GM23338 (cell line): Measurements from ENCODE around the gene MED16.

Experiments
- CREB1 ChIP-seq: fragments of 250-450 bp; sonication (Bioruptor Pico); IDR thresholded peaks from 2 replicates; pipeline ENCODE4 v1.5.0; 2020; ENCODE audit warnings: low read depth, mild to moderate bottlenecking, moderate library complexity
- ETS1 ChIP-seq: IDR thresholded peaks from 2 replicates; pipeline ENCODE4 v1.6.1; 2016; ENCODE audit warnings: antibody characterized with exemption
- EZH2 ChIP-seq: fragments of 200-600 bp; sonication (generic); IDR thresholded peaks from one replicate; pipeline ENCODE4 v1.8.0; 2017; ENCODE audit warnings: antibody characterized with exemption, mild to moderate bottlenecking, low read depth; ENCODE audit not compliant: unreplicated experiment
- EZH2phosphoT487 ChIP-seq: fragments of 200-600 bp; sonication (generic); IDR thresholded peaks from one replicate; pipeline ENCODE4 v1.8.1; 2018; ENCODE audit warnings: antibody characterized with exemption; ENCODE audit not compliant: unreplicated experiment
- NANOG ChIP-seq: IDR thresholded peaks from 2 replicates; pipeline ENCODE4 v1.6.1; 2016; ENCODE audit warnings: antibody characterized with exemption, borderline replicate concordance
- POLR2AphosphoS5 ChIP-seq: IDR thresholded peaks from 2 replicates; pipeline ENCODE4 v1.6.1; 2016; ENCODE audit warnings: antibody characterized with exemption, low read depth
- STAT1 ChIP-seq: IDR thresholded peaks from one replicate; pipeline ENCODE4 v1.6.1; 2016; ENCODE audit warnings: antibody characterized with exemption; ENCODE audit not compliant: unreplicated experiment
- TF ChIP-seq, protein P1 (sequence below), 2 experiments: fragments of 200-600 bp in 1 of 2; sonication (generic) in 1 of 2; conservative IDR thresholded peaks; 2 replicates each; pipeline versions ENCODE4 v1.5.1 to v1.6.1; 2016 to 2017; ENCODE audit warnings: antibody characterized with exemption in 2 of 2, low read depth in 2 of 2, mild to moderate bottlenecking in 2 of 2, moderate library complexity in 1 of 2
- TF ChIP-seq, protein P2 (sequence below): IDR thresholded peaks from one replicate; pipeline ENCODE4 v1.6.1; 2018; ENCODE audit warnings: antibody characterized with exemption; ENCODE audit not compliant: unreplicated experiment

GRCh38 chr19:938233-938923 is 45.4 kb upstream of the MED16 start:
- no peak for TF ChIP-seq STAT1
- no peak for TF ChIP-seq ETS1
- no peak for TF ChIP-seq POLR2AphosphoS5
- TF ChIP-seq, protein P1, sequence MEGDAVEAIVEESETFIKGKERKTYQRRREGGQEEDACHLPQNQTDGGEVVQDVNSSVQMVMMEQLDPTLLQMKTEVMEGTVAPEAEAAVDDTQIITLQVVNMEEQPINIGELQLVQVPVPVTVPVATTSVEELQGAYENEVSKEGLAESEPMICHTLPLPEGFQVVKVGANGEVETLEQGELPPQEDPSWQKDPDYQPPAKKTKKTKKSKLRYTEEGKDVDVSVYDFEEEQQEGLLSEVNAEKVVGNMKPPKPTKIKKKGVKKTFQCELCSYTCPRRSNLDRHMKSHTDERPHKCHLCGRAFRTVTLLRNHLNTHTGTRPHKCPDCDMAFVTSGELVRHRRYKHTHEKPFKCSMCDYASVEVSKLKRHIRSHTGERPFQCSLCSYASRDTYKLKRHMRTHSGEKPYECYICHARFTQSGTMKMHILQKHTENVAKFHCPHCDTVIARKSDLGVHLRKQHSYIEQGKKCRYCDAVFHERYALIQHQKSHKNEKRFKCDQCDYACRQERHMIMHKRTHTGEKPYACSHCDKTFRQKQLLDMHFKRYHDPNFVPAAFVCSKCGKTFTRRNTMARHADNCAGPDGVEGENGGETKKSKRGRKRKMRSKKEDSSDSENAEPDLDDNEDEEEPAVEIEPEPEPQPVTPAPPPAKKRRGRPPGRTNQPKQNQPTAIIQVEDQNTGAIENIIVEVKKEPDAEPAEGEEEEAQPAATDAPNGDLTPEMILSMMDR (conservative IDR thresholded peaks at IDR 0.05; ENCODE audit: low read depth in 2 of 2), result no peak
- TF ChIP-seq EZH2, result no peak
- TF ChIP-seq EZH2phosphoT487, result no peak
- TF ChIP-seq, protein P2, sequence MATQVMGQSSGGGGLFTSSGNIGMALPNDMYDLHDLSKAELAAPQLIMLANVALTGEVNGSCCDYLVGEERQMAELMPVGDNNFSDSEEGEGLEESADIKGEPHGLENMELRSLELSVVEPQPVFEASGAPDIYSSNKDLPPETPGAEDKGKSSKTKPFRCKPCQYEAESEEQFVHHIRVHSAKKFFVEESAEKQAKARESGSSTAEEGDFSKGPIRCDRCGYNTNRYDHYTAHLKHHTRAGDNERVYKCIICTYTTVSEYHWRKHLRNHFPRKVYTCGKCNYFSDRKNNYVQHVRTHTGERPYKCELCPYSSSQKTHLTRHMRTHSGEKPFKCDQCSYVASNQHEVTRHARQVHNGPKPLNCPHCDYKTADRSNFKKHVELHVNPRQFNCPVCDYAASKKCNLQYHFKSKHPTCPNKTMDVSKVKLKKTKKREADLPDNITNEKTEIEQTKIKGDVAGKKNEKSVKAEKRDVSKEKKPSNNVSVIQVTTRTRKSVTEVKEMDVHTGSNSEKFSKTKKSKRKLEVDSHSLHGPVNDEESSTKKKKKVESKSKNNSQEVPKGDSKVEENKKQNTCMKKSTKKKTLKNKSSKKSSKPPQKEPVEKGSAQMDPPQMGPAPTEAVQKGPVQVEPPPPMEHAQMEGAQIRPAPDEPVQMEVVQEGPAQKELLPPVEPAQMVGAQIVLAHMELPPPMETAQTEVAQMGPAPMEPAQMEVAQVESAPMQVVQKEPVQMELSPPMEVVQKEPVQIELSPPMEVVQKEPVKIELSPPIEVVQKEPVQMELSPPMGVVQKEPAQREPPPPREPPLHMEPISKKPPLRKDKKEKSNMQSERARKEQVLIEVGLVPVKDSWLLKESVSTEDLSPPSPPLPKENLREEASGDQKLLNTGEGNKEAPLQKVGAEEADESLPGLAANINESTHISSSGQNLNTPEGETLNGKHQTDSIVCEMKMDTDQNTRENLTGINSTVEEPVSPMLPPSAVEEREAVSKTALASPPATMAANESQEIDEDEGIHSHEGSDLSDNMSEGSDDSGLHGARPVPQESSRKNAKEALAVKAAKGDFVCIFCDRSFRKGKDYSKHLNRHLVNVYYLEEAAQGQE, result no peak
- TF ChIP-seq NANOG, result no peak
- no peak for TF ChIP-seq CREB1
